Testis (tissue), 3 donors: ENCODE data around the gene TNFRSF8. TPM values are rescaled to one million over a fixed set of nuclear protein-coding genes. Genes with fewer than 3 reads are reported as not detected.

Experiments
- DNase-seq: peaks from one replicate; pipeline ENCODE4 v3.0.0-alpha.2; 2019
- H3K27ac ChIP-seq, 2 donors: fragments of 200-600 bp; sonication (generic); one replicate each; pipeline ENCODE4 v1.5.1; 2019
- H3K27me3 ChIP-seq: fragments of 200-600 bp; sonication (generic); one replicate; pipeline ENCODE4 v1.5.1; 2019
- H3K36me3 ChIP-seq: fragments of 200-600 bp; sonication (generic); one replicate; pipeline ENCODE4 v1.5.1; 2017; ENCODE audit warnings: low read depth; ENCODE audit errors: missing control alignments
- H3K4me1 ChIP-seq: fragments of 200-600 bp; sonication (generic); one replicate; pipeline ENCODE4 v1.5.1; 2019
- H3K4me3 ChIP-seq, 2 donors: fragments of 200-600 bp; sonication (generic); one replicate each; pipeline ENCODE4 v1.5.1; 2017 to 2019
- H3K9me3 ChIP-seq: fragments of 200-600 bp; sonication (generic); one replicate; pipeline ENCODE4 v1.5.1; 2017
- POLR2A ChIP-seq: fragments of 450-650 bp; IDR thresholded peaks from one replicate; pipeline ENCODE4 v1.6.1; 2017; ENCODE audit warnings: antibody characterized with exemption, mild to moderate bottlenecking, moderate library complexity
- WGBS, 2 donors: methylation state at CpG; one replicate each; pipeline ENCODE4 v1.1.5; 2018; 5-methylcytosine and 5-hydroxymethylcytosine counted together
- intact Hi-C: fragments of 100-400 bp; cut with DNase I; formaldehyde crosslinking; loops from one replicate; pipeline ENCODE4 v1.15.1; 2023; ENCODE audit warnings: low total_unique reads
- polyA plus RNA-seq: library from polyadenylated mRNA; stranded (reverse); fragments of 350-450 nt; fragmentation: Illumina TruSeq; extraction: RNeasy Lipid Tissue Mini Kit (QIAGEN cat#74804); gene quantifications from one replicate; pipeline ENCODE4 v1.2.3, GENCODE V29; 2014; ENCODE audit warnings: low read depth, low replicate concordance; ENCODE audit not compliant: insufficient read depth
- total RNA-seq, 2 donors: library from RNA; depleted of rRNA; stranded (reverse); fragments of >200 nt; gene quantifications; one replicate each; pipeline ENCODE4 v1.2.3, GENCODE V29; 2016
- TF ChIP-seq, protein P1 (sequence below), 3 experiments: fragments of 450-650 bp in 2 of 3; fragments of 200-600 bp in 1 of 3; sonication (generic) in 1 of 3; IDR thresholded peaks; one replicate each; pipeline ENCODE4 v1.5.1; 2016 to 2019; ENCODE audit warnings: antibody characterized with exemption in 3 of 3, mild to moderate bottlenecking in 2 of 3, moderate library complexity in 1 of 3

The TNFRSF8 gene
- total and polyA plus RNA-seq, 3 donors from 2014 or later = 5.0 to 6.9 (median 5.4) TPM

DNA sequence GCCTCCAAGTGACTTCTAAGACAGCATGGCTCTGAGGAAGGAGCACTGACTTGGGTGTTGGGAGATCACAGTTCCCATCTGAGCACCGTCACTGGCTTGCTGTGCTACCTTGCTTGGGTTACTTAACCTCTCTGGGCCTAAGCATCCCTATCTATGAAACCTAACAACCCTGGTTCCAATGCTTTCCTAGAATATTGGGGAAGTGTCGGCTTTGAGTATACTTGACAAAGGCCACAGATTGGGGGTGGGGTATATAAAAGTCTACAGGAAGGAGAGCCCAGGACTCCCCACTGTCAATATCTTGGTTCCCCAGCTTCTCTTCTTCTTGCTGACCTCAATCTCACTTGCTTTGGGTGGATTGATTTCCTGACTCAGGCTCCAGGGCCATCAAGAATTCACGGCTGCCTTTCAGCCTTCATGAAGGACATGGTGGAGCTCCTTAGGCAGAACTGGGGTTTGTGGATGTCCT lies 110.0 kb downstream of the TNFRSF8 start:
- intact Hi-C loops = no loop called here
- 71 to 86% methylated on average over 3 of the region's 3 CpGs for WGBS, 2 donors

DNA sequence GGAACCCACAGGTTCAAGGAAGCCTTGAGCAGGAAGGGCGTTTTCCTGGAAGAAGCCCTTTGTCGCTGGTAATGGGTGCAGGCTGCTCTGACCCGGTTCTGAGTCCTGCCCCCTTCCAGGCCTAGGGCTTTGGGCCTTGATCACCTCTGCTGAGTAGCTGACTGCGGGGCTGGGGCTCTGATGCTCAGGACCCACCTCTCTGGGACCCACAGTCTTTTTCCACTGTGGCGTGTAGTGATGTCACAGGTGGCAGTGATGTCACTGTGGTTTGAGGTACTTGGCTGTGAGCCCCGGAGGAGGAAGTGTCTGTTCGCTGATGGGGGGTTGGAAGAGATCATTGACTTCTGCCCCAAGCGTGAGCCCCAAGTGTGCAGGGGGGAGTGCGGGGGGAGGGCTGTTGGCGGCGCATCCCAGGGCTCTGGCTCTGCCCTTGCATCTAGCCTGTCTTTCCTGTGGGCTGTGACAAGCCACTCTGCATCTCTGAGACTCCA lies 110.6 kb downstream of the TNFRSF8 start:
- Histone ChIP-seq H3K9me3 (no peaks in the 10 kb centered on the region), H3K27ac (peak overlapping the region in 1 of 2 donors; percentile 19), H3K4me1 (peaks cover 2% of the 10 kb centered on the region), H3K36me3 (no peaks in the 10 kb centered on the region), H3K27me3 (no peaks in the 10 kb centered on the region), H3K4me3 (no peak overlapping the region)
- 79 to 88% methylated on average over 9 to 11 of the region's 11 CpGs for whole genome bisulfite sequencing, 2 donors
- peak; percentile 66 for DNase-seq
- intact Hi-C loops = no loop called here
- no peak for TF ChIP-seq POLR2A
- TF ChIP-seq, protein P1, sequence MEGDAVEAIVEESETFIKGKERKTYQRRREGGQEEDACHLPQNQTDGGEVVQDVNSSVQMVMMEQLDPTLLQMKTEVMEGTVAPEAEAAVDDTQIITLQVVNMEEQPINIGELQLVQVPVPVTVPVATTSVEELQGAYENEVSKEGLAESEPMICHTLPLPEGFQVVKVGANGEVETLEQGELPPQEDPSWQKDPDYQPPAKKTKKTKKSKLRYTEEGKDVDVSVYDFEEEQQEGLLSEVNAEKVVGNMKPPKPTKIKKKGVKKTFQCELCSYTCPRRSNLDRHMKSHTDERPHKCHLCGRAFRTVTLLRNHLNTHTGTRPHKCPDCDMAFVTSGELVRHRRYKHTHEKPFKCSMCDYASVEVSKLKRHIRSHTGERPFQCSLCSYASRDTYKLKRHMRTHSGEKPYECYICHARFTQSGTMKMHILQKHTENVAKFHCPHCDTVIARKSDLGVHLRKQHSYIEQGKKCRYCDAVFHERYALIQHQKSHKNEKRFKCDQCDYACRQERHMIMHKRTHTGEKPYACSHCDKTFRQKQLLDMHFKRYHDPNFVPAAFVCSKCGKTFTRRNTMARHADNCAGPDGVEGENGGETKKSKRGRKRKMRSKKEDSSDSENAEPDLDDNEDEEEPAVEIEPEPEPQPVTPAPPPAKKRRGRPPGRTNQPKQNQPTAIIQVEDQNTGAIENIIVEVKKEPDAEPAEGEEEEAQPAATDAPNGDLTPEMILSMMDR (IDR thresholded peaks at IDR 0.05) = no peak

More for the DNA sequence above, 110.0 kb downstream of the TNFRSF8 start:
- Histone ChIP-seq H3K27me3 (no peaks in the 10 kb centered on the region), H3K4me3 (no peak overlapping the region), H3K27ac (peak overlapping the region in 1 of 2 donors; percentile 19), H3K9me3 (no peaks in the 10 kb centered on the region), H3K36me3 (no peaks in the 10 kb centered on the region), H3K4me1 (peaks cover 2% of the 10 kb centered on the region)
- no peak for DNase-seq
- TF ChIP-seq POLR2A = no peak
- TF ChIP-seq, protein P1 (IDR thresholded peaks at IDR 0.05) = no peak

DNA sequence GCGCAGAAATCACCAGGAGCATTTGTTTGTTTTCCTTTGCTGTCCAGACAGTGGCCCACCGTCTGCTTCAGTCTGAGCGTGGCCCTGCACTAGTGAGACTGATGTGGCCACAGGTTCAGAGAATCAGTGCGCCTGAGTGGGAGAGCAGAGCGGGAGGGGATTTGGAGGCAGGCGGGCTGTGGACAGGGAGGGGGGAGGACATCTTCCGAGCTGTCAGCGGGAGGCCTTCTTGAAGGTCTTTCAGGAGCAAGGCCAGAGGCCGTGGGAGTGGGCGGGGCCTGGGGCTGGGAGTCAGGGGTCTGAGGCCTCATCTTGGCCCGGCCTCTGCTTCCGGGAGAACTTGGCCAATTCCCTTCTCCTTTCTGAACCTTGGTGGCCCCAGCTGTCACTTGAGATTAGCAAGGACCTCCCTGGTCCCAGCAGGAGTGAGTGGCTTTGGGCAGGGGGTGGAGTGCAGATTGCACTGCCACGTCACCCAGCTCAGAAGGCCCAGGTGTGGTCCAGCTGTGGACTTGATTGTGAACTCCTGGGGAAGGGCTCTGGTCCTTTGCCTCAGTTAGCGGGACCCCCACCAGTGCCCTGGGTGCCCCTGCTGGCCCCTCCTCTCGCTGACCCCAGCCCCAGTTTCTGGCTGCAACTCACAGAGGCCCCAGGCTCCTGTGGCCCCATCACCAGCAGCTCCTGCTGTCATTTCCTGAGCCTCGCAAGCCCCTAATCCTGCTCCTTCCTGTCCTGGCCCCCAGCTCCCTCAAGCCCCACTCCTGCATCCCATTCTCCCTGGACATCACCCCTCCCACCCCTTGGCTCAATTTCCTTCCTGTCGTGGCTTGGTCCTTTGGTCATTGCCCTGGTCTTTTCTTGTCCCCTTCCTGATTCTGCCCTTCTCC lies 112.1 kb downstream of the TNFRSF8 start:
- intact Hi-C loops = no loop called here
- no peaks in the 10 kb centered on the region for H3K36me3 ChIP-seq
- H3K4me3 ChIP-seq = no peak overlapping the region
- DNase-seq = no peak
- no peaks in the 10 kb centered on the region for H3K9me3 ChIP-seq
- 65 to 73% methylated on average over 11 to 17 of the region's 17 CpGs for WGBS, 2 donors
- peak overlapping the region in 1 of 2 donors; percentile 36 for H3K27ac ChIP-seq
- H3K27me3 ChIP-seq = no peaks in the 10 kb centered on the region
- TF ChIP-seq POLR2A = no peak
- TF ChIP-seq, protein P1 (IDR thresholded peaks at IDR 0.05) = no peak
- peaks cover 2% of the 10 kb centered on the region for H3K4me1 ChIP-seq

DNA sequence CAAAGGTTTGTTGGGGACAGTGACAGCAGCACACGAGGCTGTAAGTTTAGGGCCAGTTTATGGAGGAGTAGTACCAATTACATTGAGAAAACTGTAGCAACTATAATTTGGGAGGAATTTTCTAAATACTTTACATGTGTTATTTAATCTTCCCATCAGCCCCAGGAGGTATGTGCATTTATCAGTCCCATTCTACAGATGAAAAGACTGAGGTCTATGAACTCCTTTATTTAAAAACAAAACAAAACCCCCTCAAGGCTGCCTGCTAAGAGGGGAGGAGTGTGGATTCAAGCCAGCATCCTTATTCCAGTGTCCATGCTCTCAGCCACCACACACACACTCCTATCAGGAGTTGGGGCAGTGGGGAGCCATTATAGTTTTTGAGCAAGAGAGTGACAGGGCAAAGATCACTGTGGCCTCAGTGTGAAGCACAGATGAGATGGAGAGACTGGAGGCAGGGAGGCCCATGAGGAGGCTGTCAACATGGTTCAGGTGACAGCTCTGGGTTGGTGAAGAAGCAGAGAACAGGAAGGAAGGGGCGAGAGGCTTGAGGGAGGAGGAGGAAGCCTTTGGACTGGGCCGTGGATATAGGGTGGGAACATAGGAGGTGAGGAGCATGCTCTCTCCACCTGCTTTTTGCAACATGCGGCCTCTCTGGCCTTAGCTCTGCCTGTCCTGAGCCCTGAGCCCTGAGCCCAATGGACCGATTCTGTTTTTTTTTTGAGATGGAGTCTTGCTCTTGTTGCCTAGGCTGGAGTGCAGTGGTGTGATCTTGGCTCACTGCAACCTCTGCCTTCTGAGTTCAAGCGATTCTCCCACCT lies 113.4 kb downstream of the TNFRSF8 start:
- no peak overlapping the region for H3K27ac ChIP-seq
- H3K27me3 ChIP-seq = no peaks in the 10 kb centered on the region
- H3K4me3 ChIP-seq = no peak overlapping the region
- H3K9me3 ChIP-seq = no peaks in the 10 kb centered on the region
- H3K36me3 ChIP-seq = no peaks in the 10 kb centered on the region
- intact Hi-C loops = no loop called here
- 81 to 89% methylated on average over 6 of the region's 6 CpGs for WGBS, 2 donors
- TF ChIP-seq, protein P1 (IDR thresholded peaks at IDR 0.05) = no peak
- no peak for TF ChIP-seq POLR2A
- no peak for DNase-seq
- H3K4me1 ChIP-seq = peaks cover 2% of the 10 kb centered on the region
